Measurements from ENCODE around the gene MPC2. TPM values are rescaled to one million over a fixed set of nuclear protein-coding genes. Genes with fewer than 3 reads are reported as not detected.
A peak's percentile ranks its signal among the peaks of the same experiment; 100 is the strongest.
"Not testable (repeated sequence)": the region's sequence is repeated elsewhere in the genome, so short reads cannot be mapped to it uniquely, and the experiment has no call there.

Gene MPC2
- total RNA-seq, 1 experiment from 2014 or later = 265 TPM

DNA sequence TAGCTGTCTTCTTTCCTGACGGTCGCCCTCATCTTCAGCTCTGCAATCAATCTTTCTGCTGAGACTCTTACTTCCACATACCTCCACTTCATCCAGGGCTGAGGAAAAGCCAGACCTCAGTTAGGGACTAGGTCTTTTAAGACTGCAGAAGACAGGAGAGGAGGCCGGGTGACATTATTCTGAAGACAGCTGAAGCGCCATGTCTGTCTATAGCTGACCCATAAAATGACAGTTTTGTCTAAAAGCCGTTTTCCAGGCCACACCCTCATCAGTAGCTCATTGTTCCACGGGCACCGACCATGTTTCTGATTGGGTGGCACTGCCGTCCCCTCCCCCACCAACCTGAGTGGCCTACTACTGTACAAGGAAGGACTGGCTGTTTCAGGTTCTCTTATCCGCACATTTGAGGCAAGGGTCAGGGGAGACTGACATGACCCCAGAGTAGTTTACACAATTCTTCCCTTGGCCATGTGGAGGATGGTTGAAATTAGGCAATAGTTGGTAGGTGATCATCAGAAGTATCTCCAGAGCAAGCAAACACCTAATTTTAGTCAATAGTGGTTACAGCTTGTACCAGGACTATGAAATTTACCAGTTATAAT, 22.9 kb downstream of the MPC2 start, which contains the start of gene ADCY10:
ADCY10 (minus strand) TSS at position 240 of the 602 bp plus-strand sequence. CDS start 8,994 bp downstream, outside the sequence.
- no peak for DNase-seq (ENCODE audit: low read depth)
- in situ Hi-C loops (cut with HindIII; ENCODE audit: low pct_unique_long_range_greater_than_20kb, low sequenced_read_pairs) = no loop called here

DNA sequence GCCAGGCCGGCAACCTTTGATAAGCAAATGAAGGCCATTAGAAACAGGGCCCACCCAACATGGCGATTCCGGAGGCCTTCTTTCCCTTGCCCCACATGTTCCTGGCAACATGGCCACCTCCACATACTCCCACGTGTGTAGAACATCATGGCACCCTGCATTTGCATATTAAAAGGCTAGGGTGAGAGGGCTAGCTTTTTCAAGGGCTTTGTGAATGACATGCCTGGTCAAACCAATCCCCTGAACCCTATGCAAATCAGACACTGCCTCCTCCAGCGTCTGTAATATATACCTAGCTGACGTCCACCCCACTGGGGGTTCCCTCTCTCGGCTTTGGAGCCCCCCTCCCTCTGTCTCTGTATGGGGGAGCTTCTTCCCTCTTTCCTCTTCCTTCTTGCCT, 24.6 kb downstream of the MPC2 start:
- DNase-seq (ENCODE audit: low read depth) = no peak
- in situ Hi-C loops (cut with HindIII; ENCODE audit: low pct_unique_long_range_greater_than_20kb, low sequenced_read_pairs) = no loop called here

DNA sequence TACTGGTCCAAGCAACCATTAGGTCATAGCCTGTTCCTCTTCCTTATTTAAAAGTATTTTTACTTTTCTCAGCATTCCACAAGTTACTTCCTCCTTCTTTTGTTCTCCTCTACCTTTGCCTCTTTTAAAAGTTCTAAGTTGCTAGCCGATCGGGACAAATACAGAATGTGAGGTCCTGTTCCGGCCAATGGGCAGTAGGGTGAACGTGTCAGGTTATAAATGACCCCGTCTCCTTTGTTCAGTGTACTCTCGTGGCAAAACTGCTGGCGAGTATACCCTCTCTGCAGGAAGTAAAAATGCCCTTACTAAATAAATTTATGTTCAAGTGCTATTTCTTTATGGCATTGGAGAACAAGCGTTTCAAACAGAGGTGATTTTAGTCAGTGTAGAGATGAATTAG, 25.5 kb downstream of the MPC2 start:
- no peak for DNase-seq (ENCODE audit: low read depth)
- in situ Hi-C loops (cut with HindIII; ENCODE audit: low pct_unique_long_range_greater_than_20kb, low sequenced_read_pairs) = no loop called here

DNA sequence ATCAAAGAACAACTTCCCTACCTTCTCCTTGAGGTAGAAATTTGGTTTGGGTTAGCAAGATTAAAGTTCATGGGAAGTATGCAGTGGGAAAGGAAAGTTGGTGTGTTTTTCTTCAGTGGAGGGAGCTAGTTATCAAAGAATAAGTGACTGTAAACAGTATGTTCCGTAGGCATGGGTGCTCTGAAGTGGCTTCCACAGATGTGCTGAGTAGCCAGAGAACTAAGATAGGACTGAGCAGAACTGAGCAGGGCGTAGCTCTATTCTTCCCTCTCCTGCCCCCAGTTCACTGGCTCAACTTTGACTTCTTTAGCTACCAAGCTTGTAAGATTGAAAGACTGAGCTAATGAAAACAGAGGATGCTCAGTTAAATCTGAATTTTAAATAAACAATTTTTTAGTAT, 26.3 kb downstream of the MPC2 start:
- peak; percentile 50 for DNase-seq (ENCODE audit: low read depth)
- in situ Hi-C loops (cut with HindIII; ENCODE audit: low pct_unique_long_range_greater_than_20kb, low sequenced_read_pairs) = no loop called here

DNA sequence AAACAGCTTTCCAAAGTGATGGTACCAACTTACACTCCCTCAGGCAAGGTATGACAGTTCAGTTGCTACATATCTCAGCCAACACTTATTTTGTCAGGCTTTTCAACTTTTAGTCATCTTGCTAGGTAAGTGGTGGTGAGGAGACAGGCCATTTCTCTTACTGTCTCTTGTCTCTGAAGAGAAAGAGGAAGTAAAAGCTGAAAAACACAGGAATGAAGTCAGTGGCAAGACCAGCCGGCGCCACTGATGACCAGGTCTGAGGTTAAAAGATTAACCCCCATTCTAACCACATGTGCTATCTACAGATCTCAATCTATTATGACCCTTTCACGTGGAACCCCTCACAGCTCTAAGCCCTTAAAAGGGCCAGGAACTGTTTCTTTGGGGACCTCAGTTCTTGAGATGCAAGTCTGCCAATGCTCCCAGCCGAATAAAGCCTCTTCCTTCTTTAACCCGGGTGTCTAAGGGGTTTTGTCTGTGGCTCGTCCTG, 27.1 kb downstream of the MPC2 start:
- DNase-seq (ENCODE audit: low read depth) = peak; percentile 82
- in situ Hi-C loops (cut with HindIII; ENCODE audit: low pct_unique_long_range_greater_than_20kb, low sequenced_read_pairs) = no loop called here

DNA sequence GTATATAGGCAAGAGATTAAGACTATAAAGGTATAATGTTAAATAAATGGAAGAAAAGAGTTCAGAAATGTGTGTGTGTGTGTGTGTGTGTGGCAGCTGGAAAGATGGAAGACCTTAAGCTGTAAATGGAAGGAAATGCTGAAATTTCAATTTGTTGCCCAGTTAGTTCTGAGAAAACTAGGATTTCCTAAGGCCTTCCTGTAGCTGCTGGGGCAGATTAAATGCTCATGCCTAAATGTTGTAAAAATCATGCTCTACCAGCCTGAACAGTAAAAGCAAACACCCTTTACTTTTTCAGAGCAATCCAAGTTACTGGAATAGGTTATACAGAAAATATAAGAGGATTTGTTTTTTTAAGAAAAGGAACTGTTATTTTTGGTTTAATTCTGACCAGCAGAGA, 31.2 kb downstream of the MPC2 start:
- in situ Hi-C loops (cut with HindIII; ENCODE audit: low pct_unique_long_range_greater_than_20kb, low sequenced_read_pairs) = no loop called here
- no peak for DNase-seq (ENCODE audit: low read depth)

DNA sequence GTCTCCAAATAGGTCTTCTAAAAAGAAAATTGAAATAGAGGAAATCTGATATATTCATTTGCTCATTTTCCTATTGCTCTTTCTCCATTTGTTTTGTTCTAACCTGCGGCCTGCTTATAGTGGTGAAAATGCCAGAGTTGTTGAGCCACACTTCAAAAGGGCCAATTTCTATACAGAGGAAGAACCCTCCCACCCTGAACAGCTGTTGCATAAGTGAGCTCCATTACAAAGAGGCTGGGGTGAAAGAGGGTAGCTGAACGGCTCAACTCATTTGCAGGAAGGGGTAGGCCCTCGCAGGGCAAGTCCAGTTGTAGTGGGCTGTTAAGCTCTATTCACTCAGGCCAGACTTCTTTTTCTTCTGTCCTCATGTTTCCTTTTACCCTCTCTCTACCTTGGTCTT, 31.7 kb downstream of the MPC2 start:
- no peak for DNase-seq (ENCODE audit: low read depth)
- in situ Hi-C loops (cut with HindIII; ENCODE audit: low pct_unique_long_range_greater_than_20kb, low sequenced_read_pairs) = no loop called here

DNA sequence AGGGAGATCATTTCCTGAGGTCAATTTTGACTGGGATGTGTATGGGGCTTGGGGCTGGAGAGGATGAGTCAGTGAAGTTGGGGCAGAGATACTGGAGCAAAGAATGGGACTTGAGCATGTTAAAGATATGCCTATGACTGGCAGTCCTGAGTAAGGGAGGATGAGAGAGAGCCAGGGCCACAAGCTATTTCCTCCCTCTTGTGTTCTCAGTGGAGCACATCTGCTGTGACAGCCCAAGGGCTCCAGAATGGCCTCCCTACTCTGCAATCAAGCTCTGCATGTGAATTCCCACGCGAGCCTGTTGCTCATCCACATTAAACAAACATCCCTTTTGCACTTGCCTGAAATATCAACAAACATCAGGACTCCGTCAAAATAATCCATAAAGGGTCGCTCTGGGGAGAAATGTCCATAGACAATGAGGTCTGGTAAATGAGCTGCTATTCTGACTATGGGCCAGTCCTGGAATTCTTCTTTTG, 32.2 kb downstream of the MPC2 start:
- DNase-seq (ENCODE audit: low read depth) = peak; percentile 66
- in situ Hi-C loops (cut with HindIII; ENCODE audit: low pct_unique_long_range_greater_than_20kb, low sequenced_read_pairs) = no loop called here

DNA sequence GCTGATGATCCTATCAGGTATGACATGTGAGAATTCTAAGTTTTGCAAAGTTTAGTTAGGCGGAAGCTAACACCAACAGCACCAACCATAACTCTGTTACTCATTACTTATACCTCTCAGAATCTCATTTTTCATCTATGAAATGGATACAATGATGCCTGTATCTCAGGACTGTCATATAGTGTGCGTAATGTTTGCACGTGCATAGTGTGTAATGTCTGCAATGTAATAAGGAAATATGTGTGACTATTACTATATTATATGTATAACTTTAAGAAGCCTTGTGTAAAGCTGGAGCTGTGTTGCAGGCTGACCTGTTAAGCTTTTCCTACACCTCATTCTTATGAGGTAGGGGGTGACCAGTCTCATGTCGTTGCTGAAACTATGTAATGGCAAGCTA, 36.0 kb downstream of the MPC2 start:
- no peak for DNase-seq (ENCODE audit: low read depth)
- in situ Hi-C loops (cut with HindIII; ENCODE audit: low pct_unique_long_range_greater_than_20kb, low sequenced_read_pairs) = no loop called here

DNA sequence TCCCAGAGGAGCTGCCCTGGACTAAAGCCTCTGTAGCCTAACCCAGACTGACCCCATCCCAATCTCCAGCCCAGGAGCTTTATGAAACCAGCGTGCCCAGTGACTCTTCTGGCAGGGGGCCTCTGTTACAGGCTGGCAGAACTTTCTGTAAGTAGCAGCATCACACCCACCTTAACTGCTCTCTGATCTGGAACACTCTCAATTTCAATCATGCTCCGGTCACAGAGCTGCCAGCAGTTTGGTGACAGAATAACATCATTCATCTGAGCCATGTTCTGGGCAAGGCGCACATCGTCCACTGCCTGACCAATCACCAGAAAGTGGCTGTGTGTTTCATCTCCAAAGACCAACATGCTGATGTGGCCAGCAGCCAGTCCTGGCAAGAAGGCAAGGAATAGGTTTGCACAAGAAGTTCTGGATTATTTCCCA, 37.6 kb downstream of the MPC2 start:
- in situ Hi-C loops (cut with HindIII; ENCODE audit: low pct_unique_long_range_greater_than_20kb, low sequenced_read_pairs) = no loop called here
- DNase-seq (ENCODE audit: low read depth) = no peak

DNA sequence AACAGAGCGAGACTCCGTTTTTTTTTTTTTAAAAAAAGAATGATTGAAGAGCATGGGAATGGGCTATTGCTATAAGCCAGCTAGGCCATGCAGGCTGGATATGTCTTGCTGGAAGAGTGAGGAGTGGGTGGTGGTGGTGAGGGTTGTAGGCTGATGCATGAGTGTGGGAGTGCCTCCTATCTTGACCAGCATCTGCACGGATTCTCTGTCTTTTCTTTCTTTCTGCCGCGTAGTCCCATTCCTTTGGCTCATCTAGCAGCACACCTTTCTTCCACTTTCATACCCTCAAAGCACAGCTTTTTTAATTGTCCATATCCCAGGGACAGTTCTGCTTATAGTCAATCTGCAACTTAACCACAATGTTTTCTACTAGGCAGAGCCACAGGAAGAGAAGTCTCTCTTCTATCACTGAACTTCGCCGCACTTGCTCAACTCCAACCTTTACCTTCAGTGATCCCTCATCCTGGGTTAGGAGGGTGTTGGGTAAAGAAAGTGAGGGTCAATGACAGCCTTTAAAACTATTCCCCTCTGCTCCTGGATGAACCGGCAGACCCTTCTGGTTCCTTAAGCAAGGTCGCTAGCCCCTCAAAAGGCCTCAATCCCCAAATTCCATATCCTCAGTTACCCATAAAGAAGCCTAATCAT, 38.2 kb downstream of the MPC2 start:
- DNase-seq (ENCODE audit: low read depth) = no peak
- in situ Hi-C loops (cut with HindIII; ENCODE audit: low pct_unique_long_range_greater_than_20kb, low sequenced_read_pairs) = no loop called here

DNA sequence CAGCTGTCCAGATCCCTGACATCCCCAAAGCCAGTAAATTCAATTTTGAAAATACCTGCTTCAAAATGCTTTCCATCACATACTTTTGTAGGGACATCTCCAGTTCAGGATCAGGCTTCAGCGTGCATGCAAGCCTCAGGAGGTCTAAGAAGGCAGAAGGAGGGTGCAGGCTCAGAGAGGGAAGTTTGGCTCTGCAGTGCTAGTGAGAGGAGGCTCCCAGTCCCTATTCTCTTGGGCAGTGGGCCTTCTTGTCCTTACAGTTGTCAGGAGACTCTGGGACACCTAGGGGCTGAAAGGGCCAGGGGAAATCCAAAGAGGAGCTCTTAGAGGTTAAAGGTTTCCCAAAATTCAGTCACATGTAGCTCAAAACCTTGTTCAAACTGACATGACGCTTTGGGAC, 43.1 kb downstream of the MPC2 start:
- in situ Hi-C loops (cut with HindIII; ENCODE audit: low pct_unique_long_range_greater_than_20kb, low sequenced_read_pairs) = no loop called here
- no peak for DNase-seq (ENCODE audit: low read depth)

DNA sequence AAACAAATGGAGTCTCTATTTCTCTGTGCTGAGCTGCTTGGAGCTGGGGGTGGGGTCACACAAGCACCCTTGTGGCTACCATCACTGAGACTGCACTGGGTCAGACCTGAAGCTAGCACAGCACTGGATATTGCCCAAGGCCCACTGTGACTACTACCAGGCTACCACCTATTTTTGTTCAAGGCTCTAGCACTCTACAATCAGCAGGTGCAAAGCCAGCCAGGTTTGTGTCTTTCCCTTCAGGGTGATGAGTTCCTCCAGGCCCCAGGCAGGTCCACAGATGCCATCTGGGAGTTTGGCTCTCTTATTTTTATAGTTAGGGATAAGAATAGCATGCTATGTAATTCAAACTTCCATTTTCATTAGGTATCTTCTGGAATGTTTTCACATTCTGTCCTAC, 46.5 kb downstream of the MPC2 start:
- in situ Hi-C loops (cut with HindIII; ENCODE audit: low pct_unique_long_range_greater_than_20kb, low sequenced_read_pairs) = no loop called here
- no peak for DNase-seq (ENCODE audit: low read depth)

DNA sequence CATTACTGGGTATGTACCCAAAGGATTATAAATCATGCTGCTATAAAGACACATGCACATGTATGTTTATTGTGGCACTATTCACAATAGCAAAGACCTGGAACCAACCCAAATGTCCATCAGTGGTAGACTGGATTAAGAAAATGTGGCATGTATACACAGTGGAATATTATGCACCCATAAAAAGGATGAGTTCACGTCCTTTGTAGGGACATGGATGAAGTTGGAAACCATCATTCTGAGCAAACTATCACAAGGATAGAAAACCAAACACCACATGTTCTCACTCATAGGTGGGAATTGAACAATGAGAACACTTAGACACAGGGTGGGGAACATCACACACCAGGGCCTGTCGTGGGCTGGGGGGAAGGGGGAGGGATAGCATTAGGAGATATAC, 49.7 kb downstream of the MPC2 start:
- DNase-seq (ENCODE audit: low read depth); in situ Hi-C loops (cut with HindIII; ENCODE audit: low pct_unique_long_range_greater_than_20kb, low sequenced_read_pairs): not testable (repeated sequence)

DNA sequence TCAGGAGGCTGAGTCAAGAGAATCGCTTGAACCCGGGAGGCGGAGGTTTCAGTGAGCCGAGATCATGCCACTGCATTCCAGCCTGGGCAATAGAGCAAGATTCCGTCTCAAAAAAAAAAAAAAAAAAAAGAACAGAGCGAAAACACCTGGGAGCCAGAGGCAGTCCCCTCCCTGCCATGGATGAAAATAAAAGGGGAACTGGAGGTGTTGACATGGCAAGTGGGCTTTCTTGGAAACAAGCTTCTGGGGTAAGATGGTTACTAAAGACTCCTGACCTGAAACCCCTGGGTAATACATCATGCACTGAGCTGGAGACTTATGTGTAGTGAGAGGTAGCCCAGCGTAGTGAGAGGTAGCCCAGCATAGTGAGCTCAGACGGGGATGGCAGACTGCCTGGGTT, 54.5 kb downstream of the MPC2 start:
- no peak for DNase-seq (ENCODE audit: low read depth)
- in situ Hi-C loops (cut with HindIII; ENCODE audit: low pct_unique_long_range_greater_than_20kb, low sequenced_read_pairs) = no loop called here

DNA sequence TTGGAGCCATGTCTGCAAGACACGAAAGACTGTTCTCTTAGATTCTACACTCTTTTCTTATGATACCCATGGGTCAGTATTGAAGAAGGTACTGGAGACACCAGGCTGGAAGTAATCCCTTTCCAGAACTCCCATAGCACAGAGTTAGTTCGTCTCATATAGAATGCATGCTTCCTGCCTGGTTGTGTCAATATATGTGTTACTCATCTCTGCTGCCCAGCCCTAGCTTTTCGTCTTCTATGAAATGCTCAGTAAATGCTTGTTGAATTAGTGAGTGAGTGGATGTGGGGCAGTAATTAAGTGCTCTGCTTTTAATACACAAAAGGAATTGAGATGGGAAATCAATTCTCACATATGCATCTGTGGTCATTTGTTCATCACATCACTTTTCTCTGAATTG, 55.1 kb downstream of the MPC2 start:
- DNase-seq (ENCODE audit: low read depth) = no peak
- in situ Hi-C loops (cut with HindIII; ENCODE audit: low pct_unique_long_range_greater_than_20kb, low sequenced_read_pairs) = no loop called here

DNA sequence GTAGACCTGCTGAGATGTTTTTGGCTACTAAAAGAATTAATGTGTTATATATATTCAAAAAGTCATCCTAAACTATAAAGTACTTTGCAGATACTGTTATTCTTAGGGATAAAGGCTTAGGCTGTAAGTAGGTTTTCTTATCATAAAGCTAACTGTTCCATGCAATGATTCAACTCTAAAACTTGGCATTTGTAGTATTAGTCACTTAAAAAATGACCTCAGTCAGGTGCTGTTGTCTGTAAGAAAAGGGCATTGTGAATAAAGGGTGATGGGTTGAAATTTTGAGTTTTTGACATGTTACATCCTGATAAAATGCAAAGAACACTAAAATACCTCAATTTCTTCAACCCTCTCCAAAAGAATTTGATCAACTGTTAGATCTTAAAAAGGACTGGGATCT, 55.8 kb downstream of the MPC2 start:
- in situ Hi-C loops (cut with HindIII; ENCODE audit: low pct_unique_long_range_greater_than_20kb, low sequenced_read_pairs) = no loop called here
- DNase-seq (ENCODE audit: low read depth) = no peak

DNA sequence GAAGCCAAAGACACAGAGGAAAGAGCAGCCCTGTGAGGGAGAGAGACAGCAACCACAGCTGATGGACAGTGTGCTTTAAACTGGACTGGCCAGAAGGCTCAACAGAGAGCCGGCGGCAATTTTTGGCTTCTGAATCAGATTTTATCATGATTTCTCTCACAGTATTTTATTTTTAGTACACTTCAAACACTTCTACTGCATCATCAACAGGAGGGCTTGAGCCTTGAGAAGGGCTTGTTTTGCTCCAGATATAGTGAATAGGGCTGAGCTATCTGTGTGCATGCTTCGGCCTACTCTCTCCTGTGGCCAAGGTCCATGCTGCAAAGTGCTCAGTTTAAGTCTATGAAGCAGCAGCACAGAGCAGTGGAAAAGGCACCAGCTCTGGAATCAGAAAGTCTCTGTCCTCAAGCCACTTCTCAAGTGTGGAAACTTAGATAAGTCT, 56.3 kb downstream of the MPC2 start:
- in situ Hi-C loops (cut with HindIII; ENCODE audit: low pct_unique_long_range_greater_than_20kb, low sequenced_read_pairs) = no loop called here
- DNase-seq (ENCODE audit: low read depth) = no peak

DNA sequence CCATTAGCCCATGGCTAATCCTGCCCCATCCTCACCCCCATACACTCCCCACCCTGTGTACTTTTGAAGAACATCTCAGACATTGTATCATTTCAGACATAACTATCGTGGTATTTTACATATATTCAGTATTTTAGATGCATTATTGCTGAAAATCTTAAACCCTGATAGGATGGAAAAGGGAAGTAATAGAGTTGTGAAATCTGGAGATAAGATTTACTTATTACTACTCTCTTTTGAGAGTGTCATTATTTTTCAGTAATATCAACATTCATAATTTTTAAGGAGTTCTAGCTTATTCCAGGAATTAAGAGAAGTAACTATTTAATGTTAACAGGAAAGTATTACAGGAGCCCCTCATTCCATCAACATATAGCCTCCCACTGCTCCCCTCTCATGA, 57.4 kb downstream of the MPC2 start:
- in situ Hi-C loops (cut with HindIII; ENCODE audit: low pct_unique_long_range_greater_than_20kb, low sequenced_read_pairs) = no loop called here

More for the DNA sequence above, 57.4 kb downstream of the MPC2 start:
- DNase-seq (ENCODE audit: low read depth) = no peak

Measured in Caki2 (cell line).